IPS-20b (cell line): ENCODE data around the gene ABCB11.

ENCODE experiments used
- H3K27ac ChIP-seq: one replicate; pipeline ENCODE4 v1.5.1; 2013; ENCODE audit warnings: low read length
- H3K27me3 ChIP-seq: 2 replicates; pipeline ENCODE4 v1.6.1; 2013; ENCODE audit warnings: mild to moderate bottlenecking, low read length, inconsistent platforms; ENCODE audit not compliant: insufficient read depth
- H3K36me3 ChIP-seq: 2 replicates; pipeline ENCODE4 v1.6.1; 2013; ENCODE audit warnings: low read depth, mild to moderate bottlenecking, inconsistent platforms, low read length, moderate library complexity; ENCODE audit not compliant: insufficient read depth
- H3K4me1 ChIP-seq: 2 replicates; pipeline ENCODE4 v1.6.1; 2013; ENCODE audit warnings: mild to moderate bottlenecking, control low read depth, inconsistent platforms, low read length, moderate library complexity; ENCODE audit not compliant: insufficient read depth
- H3K4me3 ChIP-seq: 2 replicates; pipeline ENCODE4 v1.5.1; 2013; ENCODE audit warnings: mild to moderate bottlenecking, low read length, inconsistent platforms
- H3K9ac ChIP-seq: 2 replicates; pipeline ENCODE4 v1.6.1; 2013; ENCODE audit warnings: low read depth, mild to moderate bottlenecking, inconsistent platforms, low read length, moderate library complexity
- H3K9me3 ChIP-seq: 2 replicates; pipeline ENCODE4 v1.6.1; 2013; ENCODE audit warnings: mild to moderate bottlenecking, low read depth, low read length, inconsistent platforms; ENCODE audit not compliant: insufficient read depth

The ABCB11 gene

DNA sequence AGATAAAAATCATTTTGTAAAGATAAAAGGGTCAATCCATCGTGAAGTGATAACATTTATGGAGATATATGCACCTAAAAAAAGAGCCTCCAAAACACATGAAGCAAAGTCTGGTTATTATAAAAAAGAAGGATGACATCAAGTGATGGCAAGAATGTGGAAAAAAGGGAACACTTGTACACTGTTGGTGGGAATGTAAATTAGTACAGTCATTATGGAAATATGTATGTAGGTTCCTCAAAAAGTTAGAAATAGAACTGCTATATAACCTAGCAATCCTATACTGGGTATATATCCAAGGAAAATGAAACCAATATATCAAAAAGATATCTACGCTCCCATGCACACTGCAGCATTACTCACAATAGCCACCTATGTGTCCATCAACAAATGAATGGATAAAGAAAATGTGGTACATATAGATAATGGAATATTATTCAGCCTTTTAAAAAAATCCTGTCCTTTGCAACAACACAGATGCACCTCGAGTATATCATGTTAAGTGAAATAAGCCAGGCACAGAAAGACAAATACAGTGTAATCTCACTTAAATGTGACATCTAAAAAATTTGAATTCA is 28.9 kb downstream of the ABCB11 start:
- H3K9ac ChIP-seq: no peak overlapping the region
- H3K36me3 ChIP-seq: no peaks in the 10 kb centered on the region
- H3K27ac ChIP-seq: no peak overlapping the region
- no peaks in the 10 kb centered on the region for H3K4me1 ChIP-seq
- H3K4me3 ChIP-seq: no peak overlapping the region
- H3K27me3 ChIP-seq: no peaks in the 10 kb centered on the region
- H3K9me3 ChIP-seq: no peaks in the 10 kb centered on the region

DNA sequence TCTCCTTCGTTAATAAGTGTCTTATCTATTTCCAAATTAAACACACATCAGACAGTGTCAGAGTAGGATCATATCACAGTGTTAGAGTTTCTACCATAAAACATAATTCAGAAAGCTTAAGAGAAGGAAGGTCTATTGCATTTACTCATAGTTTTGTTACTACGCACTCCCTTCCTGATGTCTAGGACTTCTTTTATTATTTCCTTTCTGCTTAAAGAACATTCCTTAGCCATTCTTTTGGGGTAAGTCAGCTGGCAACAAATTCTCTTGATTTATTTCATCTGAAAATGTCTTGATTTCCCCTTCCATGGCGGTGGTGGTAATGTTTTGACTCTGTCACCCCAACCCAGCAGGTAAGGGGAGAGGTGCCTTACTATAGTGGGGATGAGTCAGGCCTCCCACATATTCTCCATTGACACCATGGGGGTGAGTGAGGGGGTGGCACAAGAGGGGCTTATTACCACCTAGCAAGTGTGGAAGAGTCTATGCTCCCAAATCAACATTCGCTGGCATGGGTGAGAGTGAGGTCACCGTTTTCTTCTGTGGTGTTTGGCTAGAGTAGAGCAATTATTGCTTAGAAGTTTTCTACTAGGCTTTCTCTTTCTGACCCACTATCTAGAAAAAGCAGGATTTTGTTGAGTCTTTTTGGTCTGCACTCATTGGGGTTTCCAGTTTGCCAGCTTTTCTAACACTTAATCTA is 29.9 kb downstream of the ABCB11 start:
- no peak overlapping the region for H3K4me3 ChIP-seq
- no peaks in the 10 kb centered on the region for H3K9me3 ChIP-seq
- no peaks in the 10 kb centered on the region for H3K36me3 ChIP-seq
- H3K4me1 ChIP-seq: no peaks in the 10 kb centered on the region
- no peak overlapping the region for H3K9ac ChIP-seq
- H3K27ac ChIP-seq: no peak overlapping the region
- no peaks in the 10 kb centered on the region for H3K27me3 ChIP-seq

DNA sequence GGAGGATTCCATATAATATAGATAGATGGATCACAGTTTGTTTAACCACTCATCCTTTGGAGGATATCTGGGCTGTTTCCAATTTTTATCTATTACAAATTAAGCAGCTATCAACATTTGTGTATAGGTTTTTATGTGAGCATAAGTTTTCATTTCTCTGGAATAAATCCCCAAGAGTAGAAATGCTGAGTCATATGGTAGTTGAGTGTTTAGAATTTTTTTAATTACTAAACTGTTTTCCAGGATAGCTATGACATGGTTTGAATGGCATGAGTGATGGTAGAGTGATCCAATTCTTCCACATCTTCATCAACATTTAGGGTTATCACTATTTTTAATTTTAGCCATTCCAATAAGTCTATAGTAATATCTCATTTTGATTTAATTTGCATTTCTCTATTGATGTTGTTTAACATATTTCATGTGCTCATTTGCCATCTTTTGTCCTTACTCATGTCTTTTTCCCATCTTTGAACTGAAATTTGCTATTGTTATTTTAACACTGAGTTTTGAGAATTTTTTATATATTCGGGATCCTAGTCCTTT is 31.4 kb downstream of the ABCB11 start:
- Histone ChIP-seq H3K4me3 (no peak overlapping the region), H3K9ac (no peak overlapping the region), H3K27me3 (no peaks in the 10 kb centered on the region), H3K4me1 (no peaks in the 10 kb centered on the region), H3K27ac (no peak overlapping the region), H3K9me3 (no peaks in the 10 kb centered on the region), H3K36me3 (no peaks in the 10 kb centered on the region)

DNA sequence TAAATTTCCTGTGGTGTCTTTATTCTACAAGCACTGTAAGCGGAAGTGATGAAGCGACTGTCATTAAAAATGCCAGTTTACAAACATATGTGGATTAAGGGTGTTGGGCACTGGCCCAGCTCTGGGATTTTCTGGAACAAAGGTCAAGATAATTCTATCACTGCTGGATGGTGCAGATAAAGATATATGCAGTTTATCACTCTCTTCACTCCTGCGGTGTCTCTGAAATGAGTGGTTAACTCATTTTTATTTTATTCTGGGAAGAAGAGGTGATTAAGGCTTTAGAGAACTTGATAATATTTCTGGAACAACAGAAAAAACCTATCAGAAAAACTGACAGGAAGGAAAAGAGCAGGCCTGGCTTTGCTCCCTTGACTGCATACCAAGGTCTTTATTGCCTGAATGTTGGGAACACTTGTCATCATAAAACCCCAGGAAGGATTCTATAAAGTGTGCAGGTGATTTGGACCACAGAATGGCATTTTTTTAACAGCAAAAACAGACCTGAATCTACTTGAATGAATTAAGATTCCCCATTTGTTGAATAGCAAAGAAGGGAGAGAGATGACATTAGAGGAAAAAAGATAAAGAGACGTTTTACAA is 32.4 kb downstream of the ABCB11 start:
- H3K27me3 ChIP-seq: no peaks in the 10 kb centered on the region
- H3K36me3 ChIP-seq: no peaks in the 10 kb centered on the region
- H3K27ac ChIP-seq: no peak overlapping the region
- no peaks in the 10 kb centered on the region for H3K9me3 ChIP-seq
- no peak overlapping the region for H3K4me3 ChIP-seq
- no peaks in the 10 kb centered on the region for H3K4me1 ChIP-seq
- H3K9ac ChIP-seq: no peak overlapping the region

DNA sequence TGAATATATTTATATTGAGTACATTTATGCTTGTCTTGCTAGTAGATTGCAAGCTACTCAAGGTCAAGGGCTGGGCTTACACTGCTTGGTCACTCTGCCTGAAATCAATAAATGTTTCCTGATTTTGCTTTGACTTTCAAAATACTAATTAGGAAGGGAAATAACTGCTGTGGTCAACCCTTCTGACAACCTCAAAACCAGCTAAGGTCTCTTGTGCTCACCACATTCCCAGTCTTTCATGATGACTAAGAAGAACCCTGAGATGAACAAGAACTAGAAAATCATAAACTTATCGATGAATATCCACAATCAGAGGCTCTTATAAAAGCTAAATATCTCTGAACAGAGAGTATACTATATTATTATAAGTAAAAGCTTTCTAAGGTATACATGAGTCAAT is 33.3 kb downstream of the ABCB11 start:
- no peaks in the 10 kb centered on the region for H3K36me3 ChIP-seq
- H3K9me3 ChIP-seq: no peaks in the 10 kb centered on the region
- H3K27me3 ChIP-seq: no peaks in the 10 kb centered on the region
- H3K4me3 ChIP-seq: no peak overlapping the region
- H3K9ac ChIP-seq: no peak overlapping the region
- H3K4me1 ChIP-seq: no peaks in the 10 kb centered on the region
- H3K27ac ChIP-seq: no peak overlapping the region

DNA sequence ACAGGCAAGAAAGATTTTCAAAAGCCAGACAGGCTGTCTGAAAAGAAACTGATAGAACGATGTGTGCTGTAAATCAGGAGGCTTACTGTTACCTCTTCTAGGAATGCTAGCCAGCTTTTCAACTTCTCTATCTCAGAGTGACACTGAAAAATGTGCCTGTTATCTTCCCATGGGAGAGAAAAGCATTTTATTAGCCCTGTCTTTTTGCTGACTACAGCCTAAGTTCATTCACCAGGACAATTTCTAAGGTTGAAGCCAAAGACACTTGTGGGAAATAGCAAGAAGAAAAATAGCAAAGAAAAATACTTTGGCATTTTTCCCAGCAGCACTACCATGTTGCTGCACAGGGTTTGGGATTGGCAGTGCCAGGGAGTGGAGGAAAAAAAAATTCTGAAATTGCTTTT is 34.0 kb downstream of the ABCB11 start:
- no peaks in the 10 kb centered on the region for H3K9me3 ChIP-seq
- no peak overlapping the region for H3K27ac ChIP-seq
- no peak overlapping the region for H3K4me3 ChIP-seq
- H3K4me1 ChIP-seq: no peaks in the 10 kb centered on the region
- no peaks in the 10 kb centered on the region for H3K36me3 ChIP-seq
- no peak overlapping the region for H3K9ac ChIP-seq
- no peaks in the 10 kb centered on the region for H3K27me3 ChIP-seq

DNA sequence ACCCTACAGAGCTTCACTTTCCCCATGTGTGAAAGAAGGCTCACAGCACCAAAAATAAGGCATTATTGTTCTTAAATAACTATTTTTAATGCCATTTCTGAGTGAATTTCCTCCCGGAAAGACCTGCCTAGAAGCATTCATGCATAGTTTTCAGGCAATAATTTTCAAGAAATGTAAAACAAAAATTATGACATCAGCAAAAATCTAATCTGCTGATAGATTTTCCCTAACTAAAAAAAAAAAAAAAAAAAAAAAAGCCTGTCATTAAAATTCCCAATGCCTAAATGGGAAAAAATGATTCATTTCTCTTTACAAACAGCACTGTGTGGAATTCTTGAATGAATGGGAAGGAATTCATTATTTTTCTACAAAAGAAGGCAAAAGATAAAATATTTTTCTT is 35.4 kb downstream of the ABCB11 start:
- Histone ChIP-seq H3K36me3 (no peaks in the 10 kb centered on the region), H3K4me1 (no peaks in the 10 kb centered on the region), H3K9ac (no peak overlapping the region), H3K9me3 (no peaks in the 10 kb centered on the region), H3K27me3 (no peaks in the 10 kb centered on the region), H3K27ac (no peak overlapping the region), H3K4me3 (no peak overlapping the region)

DNA sequence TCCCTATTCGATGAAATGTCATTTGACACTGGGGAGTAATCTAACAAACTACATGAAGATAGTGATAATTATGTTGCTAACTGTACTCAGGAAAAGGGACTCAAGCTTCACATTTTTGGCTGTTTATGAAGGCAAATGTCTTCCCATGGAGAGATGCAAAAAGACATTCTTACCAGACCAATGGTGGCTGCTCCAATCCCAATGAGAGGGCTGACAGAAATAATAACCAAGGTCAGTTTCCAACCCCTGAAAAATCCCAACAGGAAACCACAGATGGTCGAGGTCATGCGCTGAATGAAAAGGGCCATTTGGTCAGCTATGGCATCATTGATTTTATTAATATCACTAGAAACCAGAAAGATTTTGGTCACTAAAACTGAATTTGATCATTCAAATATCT is 37.6 kb downstream of the ABCB11 start:
- Histone ChIP-seq H3K36me3 (no peaks in the 10 kb centered on the region), H3K27ac (no peak overlapping the region), H3K4me1 (no peaks in the 10 kb centered on the region), H3K4me3 (no peak overlapping the region), H3K9me3 (no peaks in the 10 kb centered on the region), H3K27me3 (no peaks in the 10 kb centered on the region), H3K9ac (no peak overlapping the region)

DNA sequence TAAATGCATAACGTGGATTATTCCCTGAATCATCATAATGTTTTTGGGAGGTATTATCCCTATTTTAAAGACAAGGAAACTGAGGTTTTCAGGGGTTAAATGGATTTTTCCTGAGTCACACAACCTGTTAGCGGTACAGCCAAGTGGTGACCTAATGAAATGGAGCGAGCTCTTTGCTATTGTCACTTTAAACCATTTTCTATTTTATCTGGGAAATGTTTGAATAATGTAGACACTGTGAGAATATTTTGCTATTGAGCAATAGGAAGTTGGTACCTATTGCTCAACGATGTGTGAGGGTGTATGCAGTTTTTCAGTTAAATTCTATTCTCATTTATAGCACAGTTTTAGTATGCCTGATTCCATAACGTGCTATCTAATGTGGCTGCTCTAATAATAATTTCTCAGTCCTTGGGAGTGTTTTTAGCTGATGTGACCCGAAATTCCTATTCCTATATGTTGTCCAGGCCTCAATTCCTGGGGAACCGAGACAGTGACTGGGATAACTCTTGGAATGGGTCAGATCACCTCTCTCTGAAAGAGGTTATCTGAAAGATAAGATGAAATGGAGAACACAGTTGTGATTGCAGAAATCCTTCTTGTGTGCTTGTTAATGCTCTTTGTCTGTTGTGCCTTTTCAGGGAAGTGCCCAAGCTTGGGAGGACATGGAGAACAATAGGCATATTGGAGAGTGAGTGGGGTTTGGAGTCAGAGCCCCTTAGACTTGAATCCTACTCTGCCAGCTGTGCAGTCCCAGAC is 38.4 kb downstream of the ABCB11 start:
- H3K4me3 ChIP-seq: no peak overlapping the region
- no peaks in the 10 kb centered on the region for H3K9me3 ChIP-seq
- H3K36me3 ChIP-seq: no peaks in the 10 kb centered on the region

DNA sequence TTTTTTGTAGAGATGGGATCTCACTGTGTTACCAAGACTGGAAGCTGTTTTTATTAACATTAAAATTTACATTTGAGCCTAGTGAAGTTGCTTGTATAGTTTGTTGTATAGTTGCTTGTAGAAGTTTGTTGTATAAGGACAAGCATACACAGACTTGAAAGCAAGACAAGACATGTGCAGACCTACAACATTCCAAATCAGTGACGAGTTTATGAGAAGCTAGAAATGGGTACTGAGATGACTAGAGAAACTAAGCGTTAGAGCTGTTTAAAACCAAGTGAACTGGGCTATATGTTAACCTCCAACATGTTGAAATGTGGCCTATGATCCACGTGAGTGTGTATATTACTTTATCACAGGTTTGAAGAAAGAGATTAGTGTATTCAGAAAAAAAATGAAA is 39.1 kb downstream of the ABCB11 start:
- Histone ChIP-seq H3K27ac (no peak overlapping the region), H3K9ac (no peak overlapping the region), H3K9me3 (no peaks in the 10 kb centered on the region), H3K36me3 (no peaks in the 10 kb centered on the region), H3K4me3 (no peak overlapping the region), H3K4me1 (no peaks in the 10 kb centered on the region), H3K27me3 (no peaks in the 10 kb centered on the region)

More for the DNA sequence above, 38.4 kb downstream of the ABCB11 start:
- Histone ChIP-seq H3K9ac (no peak overlapping the region), H3K27ac (no peak overlapping the region), H3K27me3 (no peaks in the 10 kb centered on the region), H3K4me1 (no peaks in the 10 kb centered on the region)

DNA sequence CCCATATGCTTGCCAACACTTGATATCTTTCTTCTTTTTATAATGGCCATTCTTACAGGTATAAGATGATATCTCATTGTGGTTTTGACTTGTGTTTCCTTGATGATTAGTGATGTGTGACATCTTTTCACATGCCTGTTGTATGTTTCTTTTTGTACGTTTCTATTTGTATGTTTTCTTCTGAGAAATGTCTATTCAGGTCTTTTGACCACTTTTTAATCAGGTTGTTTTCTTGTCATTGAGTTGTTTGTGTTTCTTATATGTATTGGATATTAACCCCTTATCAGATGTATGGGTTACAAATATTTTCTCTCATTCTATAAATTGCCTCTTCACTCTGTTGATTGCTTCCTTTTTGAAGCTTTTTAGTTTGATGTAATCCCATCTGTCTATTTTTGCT is 42.4 kb downstream of the ABCB11 start:
- Histone ChIP-seq H3K27ac (no peak overlapping the region), H3K4me1 (no peaks in the 10 kb centered on the region), H3K9me3 (no peaks in the 10 kb centered on the region), H3K4me3 (no peak overlapping the region), H3K27me3 (no peaks in the 10 kb centered on the region), H3K9ac (no peak overlapping the region), H3K36me3 (no peaks in the 10 kb centered on the region)
